Glomerular visceral epithelial cell (primary cell): ENCODE data around the gene TRIM46.

ENCODE experiments used
- DNase-seq: peaks from one replicate; pipeline ENCODE4 v3.0.0-alpha.2; 2016; ENCODE audit errors: extremely low spot score

Gene TRIM46

GRCh38 chr1:155173478-155174323 is at the start of gene TRIM46:
TRIM46 (plus strand) TSS chr1:155173849; CDS start chr1:155173967, 118 bp downstream.
- peak; percentile 55 for DNase-seq

DNA sequence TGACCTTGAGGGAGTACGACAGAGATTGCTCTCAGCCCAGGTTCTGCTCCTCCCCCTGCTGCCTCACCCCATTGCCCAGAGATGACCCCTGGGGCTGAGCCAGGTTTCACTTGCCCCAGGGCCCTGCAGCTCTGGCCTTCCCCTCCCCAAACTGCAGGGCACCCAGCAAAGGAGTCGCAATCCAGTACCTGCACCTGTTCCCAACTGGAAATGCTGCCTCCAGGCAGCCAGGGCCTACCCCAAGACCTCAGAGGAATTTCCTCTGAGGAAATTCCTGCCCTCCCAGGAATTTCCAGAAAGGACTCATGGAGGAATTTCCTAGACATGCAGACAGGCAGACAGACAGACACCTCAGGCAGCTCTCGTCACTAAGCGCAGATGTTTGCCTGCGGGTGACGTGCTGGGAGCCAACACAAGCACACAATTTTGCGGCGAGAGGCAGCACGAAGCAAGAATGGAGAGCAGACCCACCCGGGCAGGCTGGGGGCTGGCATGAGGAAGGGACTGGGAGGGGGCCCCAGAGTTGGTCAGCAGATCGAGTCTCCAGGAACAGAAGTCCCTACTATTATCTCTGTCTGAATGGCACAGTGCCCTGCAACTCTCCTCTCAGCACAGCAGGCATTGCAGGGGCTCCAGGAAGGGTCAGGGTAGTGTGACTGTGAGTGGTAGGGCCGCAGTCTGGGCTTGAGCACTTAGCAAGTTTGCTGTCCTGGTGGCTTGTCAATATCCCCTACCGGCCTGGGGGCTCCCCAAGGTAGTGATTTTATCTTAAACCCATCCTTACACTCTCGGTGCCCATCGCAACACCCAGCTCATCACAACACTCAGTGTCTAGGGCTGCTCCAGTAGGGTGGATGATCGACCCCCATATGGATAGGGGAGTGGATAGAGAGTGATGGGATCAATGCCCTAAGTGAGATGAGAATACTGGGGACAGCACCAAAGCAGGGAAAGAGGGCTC is 48.9 kb upstream of the TRIM46 start:
- DNase-seq, result peak; percentile 77

DNA sequence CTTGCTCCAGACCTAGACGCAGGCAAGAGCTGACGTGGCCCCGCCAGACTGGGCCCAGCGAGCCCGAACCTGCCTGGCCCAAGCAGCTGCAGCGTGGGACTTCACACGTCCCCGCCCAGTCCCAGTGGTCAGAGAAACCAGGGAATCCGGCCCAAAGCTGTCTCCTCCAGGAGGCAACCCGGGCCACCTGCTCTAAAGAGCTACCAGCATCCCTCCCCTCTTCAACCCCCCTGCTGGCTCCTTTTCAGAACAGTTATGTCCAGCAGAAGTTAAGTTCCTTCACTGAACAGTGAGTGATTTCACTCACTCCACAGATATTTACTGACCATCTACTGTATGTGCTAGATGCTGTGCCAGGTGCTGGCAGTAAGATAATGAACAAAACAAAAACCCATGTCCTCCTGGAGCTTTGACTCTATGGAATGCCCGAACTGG is 48.1 kb upstream of the TRIM46 start:
- no peak for DNase-seq

DNA sequence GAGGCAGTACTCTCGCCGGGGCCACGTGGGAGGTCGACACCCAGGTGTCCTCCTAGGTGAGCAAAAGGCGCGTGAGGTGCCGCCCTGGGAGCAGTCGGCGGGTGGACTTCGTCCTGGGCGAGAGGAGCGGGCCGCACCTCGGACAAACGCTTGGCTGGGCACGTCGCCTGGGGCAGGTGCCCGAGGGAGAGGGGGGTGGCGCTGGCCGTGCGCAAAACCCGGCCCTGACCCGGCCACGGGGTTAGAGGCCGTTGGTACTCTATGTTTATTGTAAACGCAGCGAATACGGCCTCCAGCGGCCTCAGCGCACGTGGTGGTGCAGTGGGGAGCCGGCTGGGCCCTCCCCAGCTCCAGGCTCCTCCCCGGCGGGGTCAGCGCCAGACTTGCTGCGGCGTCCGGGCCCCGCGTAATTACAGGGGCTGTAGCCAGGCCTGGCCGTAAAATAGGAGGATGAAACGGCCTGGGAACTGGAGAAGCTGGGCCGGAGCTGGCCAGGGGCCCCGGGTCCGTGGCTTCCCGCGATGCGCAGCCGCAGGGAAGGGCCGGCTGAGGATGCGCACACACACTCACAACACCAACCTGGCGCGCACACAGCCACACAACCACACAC is 47.6 kb upstream of the TRIM46 start:
- no peak for DNase-seq

GRCh38 chr1:155126556-155127104 is 47.0 kb upstream of the TRIM46 start:
- DNase-seq, result no peak

DNA sequence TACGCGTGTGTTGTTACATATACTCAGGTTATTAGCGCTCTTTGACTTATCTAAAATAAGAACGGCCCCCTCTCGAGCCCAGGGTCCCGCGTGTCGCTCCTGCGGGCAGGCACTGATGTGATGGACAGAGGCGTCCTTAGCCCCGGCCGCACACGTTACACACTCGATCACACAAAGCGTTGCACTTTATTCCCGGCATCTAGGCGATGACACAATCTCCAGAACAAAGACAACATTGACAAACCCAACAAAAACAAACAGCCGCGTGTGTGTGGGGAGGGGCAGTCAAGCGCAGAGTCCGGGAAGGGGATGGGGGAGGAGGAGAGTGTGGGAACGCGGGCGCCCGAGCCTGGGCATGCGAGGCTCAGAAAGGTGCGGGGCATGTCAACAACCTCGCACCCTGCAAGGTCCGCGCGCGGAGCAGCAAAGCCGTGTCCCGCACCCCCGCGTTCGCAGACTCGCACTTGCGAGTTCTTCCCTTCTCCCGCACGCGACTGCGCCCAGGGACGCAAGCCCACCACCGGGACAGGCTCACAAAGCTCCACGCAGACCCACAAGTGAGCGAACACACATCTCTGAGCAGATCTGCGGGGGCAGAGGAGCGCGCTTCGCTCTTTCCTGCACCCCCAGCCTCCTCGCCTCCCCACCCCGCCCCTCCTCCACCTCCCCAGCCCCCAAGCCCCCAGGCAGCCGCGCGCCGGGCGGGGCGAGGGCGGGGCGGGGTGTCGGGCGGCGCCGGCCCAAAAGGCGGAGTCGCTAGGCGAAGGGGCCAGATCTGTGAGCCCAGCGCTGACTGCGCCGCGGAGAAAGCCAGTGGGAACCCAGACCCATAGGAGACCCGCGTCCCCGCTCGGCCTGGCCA is 46.3 kb upstream of the TRIM46 start, which contains the start of gene EFNA1:
Gene EFNA1 (plus strand): TSS at position 772 of the 862 bp plus-strand sequence. CDS start 102 bp downstream, outside the sequence.
- DNase-seq, result peak; percentile 53

GRCh38 chr1:155127967-155128754 is 45.5 kb upstream of the TRIM46 start:
- DNase-seq, result no peak

DNA sequence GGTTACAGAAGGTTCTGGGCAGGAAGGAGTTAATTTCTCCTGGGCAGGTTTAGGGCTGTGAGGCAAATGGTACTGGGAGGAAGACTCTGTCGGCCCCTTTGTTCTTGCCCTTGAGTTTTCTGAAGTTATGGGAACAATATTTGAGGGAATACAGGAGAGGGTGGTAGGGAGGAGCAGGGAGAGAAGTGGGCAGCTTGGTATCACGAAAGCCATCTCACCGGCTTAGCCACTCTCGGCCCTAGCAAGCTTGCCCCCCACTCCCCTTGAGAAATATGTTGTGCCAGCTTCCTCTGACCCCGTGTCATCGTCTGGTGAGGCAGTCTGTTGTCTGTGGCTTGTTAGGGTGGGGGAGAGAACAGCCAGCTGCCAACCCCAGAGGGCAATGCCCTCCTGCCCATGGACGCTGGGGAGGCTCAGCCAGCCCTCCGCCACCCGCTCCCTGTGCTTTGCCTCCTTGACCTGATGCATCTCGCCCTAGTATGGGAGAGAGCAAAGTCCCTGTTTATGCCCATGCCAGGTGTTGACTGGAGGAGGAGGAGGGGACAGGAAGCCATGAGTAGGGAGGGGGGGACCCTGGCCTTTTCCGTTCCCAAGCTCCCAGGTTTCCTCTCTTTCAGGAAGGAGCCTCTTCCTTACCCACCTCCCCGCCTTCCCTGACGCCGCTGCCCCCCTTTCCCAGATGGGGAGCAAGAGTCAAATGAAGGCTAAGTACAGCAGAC is 44.7 kb upstream of the TRIM46 start:
- no peak for DNase-seq

- no peak for DNase-seq
Observed at GRCh38 chr1:155130272-155131006, 43.2 kb upstream of the TRIM46 start.

DNA sequence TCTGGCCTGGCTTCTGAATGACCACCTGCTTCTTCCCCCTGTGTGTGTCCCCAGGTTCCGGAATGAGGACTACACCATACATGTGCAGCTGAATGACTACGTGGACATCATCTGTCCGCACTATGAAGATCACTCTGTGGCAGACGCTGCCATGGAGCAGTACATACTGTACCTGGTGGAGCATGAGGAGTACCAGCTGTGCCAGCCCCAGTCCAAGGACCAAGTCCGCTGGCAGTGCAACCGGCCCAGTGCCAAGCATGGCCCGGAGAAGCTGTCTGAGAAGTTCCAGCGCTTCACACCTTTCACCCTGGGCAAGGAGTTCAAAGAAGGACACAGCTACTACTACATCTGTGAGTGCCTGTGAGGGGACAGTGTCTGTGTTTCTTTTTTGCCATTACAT is 42.4 kb upstream of the TRIM46 start:
- DNase-seq, result no peak

GRCh38 chr1:155131856-155132255 is 41.8 kb upstream of the TRIM46 start:
- DNase-seq, result no peak

GRCh38 chr1:155133799-155134281 is 39.8 kb upstream of the TRIM46 start:
- DNase-seq, result no peak

- DNase-seq, result no peak
Observed at GRCh38 chr1:155134322-155134721, 39.3 kb upstream of the TRIM46 start.

- peak; percentile 95 for DNase-seq
Observed at GRCh38 chr1:155134880-155135414, 38.7 kb upstream of the TRIM46 start.

- peak; percentile 95 for DNase-seq
Observed at GRCh38 chr1:155135415-155136028, 38.1 kb upstream of the TRIM46 start, which contains the start of gene SLC50A1. SLC50A1 (plus strand) TSS chr1:155135852; CDS start chr1:155135912, 60 bp downstream.

GRCh38 chr1:155136748-155137147 is 36.9 kb upstream of the TRIM46 start:
- DNase-seq, result no peak
